GM23338 (cell line): Measurements from ENCODE around the gene TMEM61. TPM values are rescaled to one million over a fixed set of nuclear protein-coding genes. Genes with fewer than 3 reads are reported as not detected.
"Not testable (repeated sequence)": the region's sequence is repeated elsewhere in the genome, so short reads cannot be mapped to it uniquely, and the experiment has no call there.

Source experiments
- ATAC-seq: fragments of 200-7000 bp; cut with Tn5 transposase; 3 replicates; pipeline ENCODE4 v1.9.1; 2020
- DNase-seq: peaks from one replicate; pipeline ENCODE4 v3.0.0-alpha.2; 2015; ENCODE audit warnings: low spot score
- H2AFZ ChIP-seq: fragments of 200-600 bp; sonication (generic); 2 replicates; pipeline ENCODE4 v1.8.0; 2016; ENCODE audit warnings: antibody characterized with exemption, mild to moderate bottlenecking, moderate library complexity
- H3F3A ChIP-seq: fragments of 200-600 bp; sonication (generic); replicated peaks from 2 replicates; pipeline ENCODE4 v1.8.0; 2017; ENCODE audit warnings: antibody characterized with exemption, mixed run types, low read depth
- H3K27ac ChIP-seq: fragments of 200-600 bp; sonication (generic); 2 replicates; pipeline ENCODE4 v1.6.1; 2016; ENCODE audit warnings: low read depth
- H3K27me3 ChIP-seq: fragments of 200-600 bp; sonication (generic); 2 replicates; pipeline ENCODE4 v1.8.0; 2016; ENCODE audit warnings: mild to moderate bottlenecking, mixed run types, moderate library complexity; ENCODE audit not compliant: insufficient read depth
- H3K36me3 ChIP-seq: fragments of 200-600 bp; sonication (generic); 2 replicates; pipeline ENCODE4 v1.8.0; 2016; ENCODE audit warnings: mild to moderate bottlenecking; ENCODE audit not compliant: insufficient read depth
- H3K4me1 ChIP-seq: fragments of 200-600 bp; sonication (generic); 2 replicates; pipeline ENCODE4 v1.8.0; 2016; ENCODE audit warnings: mild to moderate bottlenecking, moderate library complexity; ENCODE audit not compliant: insufficient read depth
- H3K4me2 ChIP-seq: fragments of 200-600 bp; sonication (generic); 2 replicates; pipeline ENCODE4 v1.7.1; 2017; ENCODE audit warnings: mixed run types
- H3K4me3 ChIP-seq: fragments of 200-600 bp; sonication (generic); 2 replicates; pipeline ENCODE4 v1.6.1; 2016; ENCODE audit warnings: mixed run types
- H3K79me2 ChIP-seq: fragments of 200-600 bp; sonication (generic); replicated peaks from 2 replicates; pipeline ENCODE4 v1.8.0; 2017; ENCODE audit warnings: mild to moderate bottlenecking; ENCODE audit not compliant: insufficient read depth
- H3K9me2 ChIP-seq: fragments of 200-600 bp; sonication (generic); 2 replicates; pipeline ENCODE4 v1.8.0; 2017; ENCODE audit not compliant: insufficient read depth
- H4K20me1 ChIP-seq: fragments of 200-600 bp; sonication (generic); replicated peaks from 2 replicates; pipeline ENCODE4 v1.8.0; 2017; ENCODE audit warnings: mild to moderate bottlenecking; ENCODE audit not compliant: insufficient read depth
- H3K27ac Mint-ChIP-seq: 2 replicates; pipeline ENCODE4 v1.8.0; 2020; ENCODE audit warnings: inconsistent platforms, mild to moderate bottlenecking, moderate library complexity, mixed read lengths
- H3K27me3 Mint-ChIP-seq: 3 replicates; pipeline ENCODE4 v1.8.0; 2022; ENCODE audit warnings: low read depth, mild to moderate bottlenecking, moderate library complexity, mixed read lengths, inconsistent platforms; ENCODE audit not compliant: insufficient read depth, poor library complexity
- H3K36me3 Mint-ChIP-seq: 3 replicates; pipeline ENCODE4 v1.8.0; 2021; ENCODE audit warnings: low read depth, mild to moderate bottlenecking, inconsistent platforms, moderate library complexity, mixed read lengths
- H3K4me1 Mint-ChIP-seq: 3 replicates; pipeline ENCODE4 v1.8.0; 2020; ENCODE audit warnings: mild to moderate bottlenecking, inconsistent platforms, mixed read lengths
- H3K4me3 Mint-ChIP-seq: 3 replicates; pipeline ENCODE4 v1.8.0; 2021; ENCODE audit warnings: moderate library complexity, mild to moderate bottlenecking, inconsistent platforms, mixed read lengths
- H3K9me3 Mint-ChIP-seq: 3 replicates; pipeline ENCODE4 v1.8.0; 2020; ENCODE audit warnings: moderate library complexity, mild to moderate bottlenecking, inconsistent platforms, mixed read lengths
- CREB1 ChIP-seq: fragments of 250-450 bp; sonication (Bioruptor Pico); IDR thresholded peaks from 2 replicates; pipeline ENCODE4 v1.5.0; 2020; ENCODE audit warnings: low read depth, mild to moderate bottlenecking, moderate library complexity
- NANOG ChIP-seq: IDR thresholded peaks from 2 replicates; pipeline ENCODE4 v1.6.1; 2016; ENCODE audit warnings: antibody characterized with exemption, borderline replicate concordance
- STAT1 ChIP-seq: IDR thresholded peaks from one replicate; pipeline ENCODE4 v1.6.1; 2016; ENCODE audit warnings: antibody characterized with exemption; ENCODE audit not compliant: unreplicated experiment
- ZNF114 ChIP-seq: fragments of 250-450 bp; sonication (Bioruptor Pico); IDR thresholded peaks from 2 replicates; pipeline ENCODE4 v1.5.0; 2020; ENCODE audit warnings: mild to moderate bottlenecking, moderate library complexity
- ZNF331 ChIP-seq: fragments of 250-450 bp; sonication (Bioruptor Pico); IDR thresholded peaks from 2 replicates; pipeline ENCODE4 v1.5.0; 2020; ENCODE audit warnings: low read depth, mild to moderate bottlenecking, moderate library complexity
- ZNF462 ChIP-seq: fragments of 250-450 bp; sonication (Bioruptor Pico); IDR thresholded peaks from 2 replicates; pipeline ENCODE4 v1.5.0; 2020; ENCODE audit warnings: mild to moderate bottlenecking, moderate library complexity
- polyA plus RNA-seq: library from polyadenylated mRNA; unstranded; fragments of >200 nt; fragmentation: Nextera tagmentation; extraction: Ambion mirVana; gene quantifications from 2 replicates; pipeline ENCODE4 v1.2.1, GENCODE V29; 2016
- total RNA-seq: library from RNA; depleted of rRNA; stranded (reverse); fragments of >200 nt; shearing (Covaris generic); gene quantifications from 2 replicates; pipeline ENCODE4 v1.2.3, GENCODE V29; 2014

Gene TMEM61
- total and polyA plus RNA-seq, 2 experiments from 2014 or later, result 2.0 to 3.6 TPM

GRCh38 chr1:54962612-54963395 lies 17.6 kb upstream of the TMEM61 start:
- Mint-ChIP-seq H3K27me3 (no peaks in the 10 kb centered on the region), H3K27ac (peak overlapping the region; percentile 77), H3K4me3 (no peak overlapping the region), H3K9me3 (peaks cover 28% of the 10 kb centered on the region), H3K4me1 (peaks cover 18% of the 10 kb centered on the region), H3K36me3 (peaks cover 25% of the 10 kb centered on the region)
- peak; percentile 68 for DNase-seq
- no peak overlapping the region for H2AFZ ChIP-seq
- H3K4me2 ChIP-seq, result peak overlapping the region; percentile 16; the same call in 1 of the 2 replicates
- ATAC-seq, result peak; percentile 53
- peak overlapping the region; percentile 87 for H3K27ac ChIP-seq
- no peak overlapping the region for H3K4me3 ChIP-seq
- no peaks in the 10 kb centered on the region for H3K79me2 ChIP-seq
- H3F3A ChIP-seq, result no peaks in the 10 kb centered on the region
- H3K4me1 ChIP-seq, result peaks cover 23% of the 10 kb centered on the region
- no peaks in the 10 kb centered on the region for H3K27me3 ChIP-seq
- TF ChIP-seq ZNF331 (CRISPR knock-in tag), result peak; percentile 64
- TF ChIP-seq STAT1, result no peak
- TF ChIP-seq ZNF114 (CRISPR knock-in tag), result peak; percentile 80; the same call in 1 of the 2 replicates
- TF ChIP-seq ZNF462, result 0 out of 2 replicates have a peak, but pooled peaks have one; percentile 0
- TF ChIP-seq CREB1 (CRISPR knock-in tag), result peak; percentile 47; the same call in 1 of the 2 replicates
- peak; percentile 68 for TF ChIP-seq NANOG
- H3K9me2 ChIP-seq, result peaks cover 7% of the 10 kb centered on the region; the same call in 1 of the 2 replicates
- no peaks in the 10 kb centered on the region for H4K20me1 ChIP-seq
- H3K36me3 ChIP-seq, result no peaks in the 10 kb centered on the region; the same call in 1 of the 2 replicates

GRCh38 chr1:54963829-54964228 lies 16.6 kb upstream of the TMEM61 start:
- H3K36me3 ChIP-seq, H3F3A ChIP-seq, H3K27ac Mint-ChIP-seq, H3K27me3 Mint-ChIP-seq, H3K4me3 Mint-ChIP-seq, DNase-seq, H3K4me2 ChIP-seq, H2AFZ ChIP-seq, H3K4me3 ChIP-seq, H4K20me1 ChIP-seq, H3K79me2 ChIP-seq, H3K9me2 ChIP-seq, H3K27me3 ChIP-seq, ATAC-seq: not testable (repeated sequence)
- H3K36me3 Mint-ChIP-seq, result peaks cover 14% of the 10 kb centered on the region
- H3K4me1 Mint-ChIP-seq, result peaks cover 18% of the 10 kb centered on the region
- H3K4me1 ChIP-seq, result peaks cover 23% of the 10 kb centered on the region
- H3K27ac ChIP-seq, result peak overlapping the region; percentile 87; the same call in 1 of the 2 replicates
- peaks cover 18% of the 10 kb centered on the region for H3K9me3 Mint-ChIP-seq
